SK-N-SH (cell line): ENCODE results near the gene SHISAL2B.

Experiments used
- CTCF ChIP-seq: fragments of 200-600 bp; sonication (generic); IDR thresholded peaks from 2 replicates; pipeline ENCODE4 v1.6.1; 2017; ENCODE audit warnings: antibody characterized with exemption, mild to moderate bottlenecking, moderate library complexity
- EP300 ChIP-seq, 2 experiments: IDR thresholded peaks; 2 replicates each; pipeline versions ENCODE4 v1.4.0 to v1.6.1; 2012; ENCODE audit warnings: borderline replicate concordance in 1 of 2, low read depth in 1 of 2, low read length in 1 of 2
- EZH2phosphoT487 ChIP-seq: fragments of 200-600 bp; sonication (generic); IDR thresholded peaks from 2 replicates; pipeline ENCODE4 v1.6.1; 2017; ENCODE audit warnings: low read depth, mixed run types, mild to moderate bottlenecking, antibody characterized with exemption, moderate library complexity, borderline replicate concordance
- IRF3 ChIP-seq: fragments of 150-350 bp; IDR thresholded peaks from 2 replicates; pipeline ENCODE4 v1.6.1; 2016; ENCODE audit warnings: mild to moderate bottlenecking, low read depth, low read length
- JUND ChIP-seq: IDR thresholded peaks from 2 replicates; pipeline ENCODE4 v1.4.0; 2012
- PBX3 ChIP-seq: IDR thresholded peaks from 2 replicates; pipeline ENCODE4; 2012
- POLR2AphosphoS5 ChIP-seq: IDR thresholded peaks from 2 replicates; pipeline ENCODE4 v1.6.1; 2012; ENCODE audit warnings: low read depth, low read length
- RAD21 ChIP-seq: IDR thresholded peaks from 2 replicates; pipeline ENCODE4 v1.6.1; 2012; ENCODE audit warnings: mild to moderate bottlenecking, low read length
- REST ChIP-seq: IDR thresholded peaks from 2 replicates; pipeline ENCODE4 v1.6.1; 2012; ENCODE audit warnings: mild to moderate bottlenecking, low read depth, low read length, moderate library complexity
- SIN3A ChIP-seq: IDR thresholded peaks from 2 replicates; pipeline ENCODE4 v1.6.1; 2012; ENCODE audit warnings: low read depth, mild to moderate bottlenecking, low read length, moderate library complexity, borderline replicate concordance
- YY1 ChIP-seq: IDR thresholded peaks from 2 replicates; pipeline ENCODE4 v1.4.0; 2012; ENCODE audit warnings: low read depth, mild to moderate bottlenecking

GRCh38 chr5:64653766-64654560 is 36.3 kb upstream of the SHISAL2B start:
- TF ChIP-seq CTCF, result no peak
- TF ChIP-seq REST, result no peak
- no peak for TF ChIP-seq POLR2AphosphoS5
- TF ChIP-seq IRF3, result no peak
- TF ChIP-seq YY1, result no peak
- TF ChIP-seq RAD21, result no peak
- TF ChIP-seq JUND, result no peak
- TF ChIP-seq EZH2phosphoT487, result no peak
- TF ChIP-seq SIN3A, result no peak
- TF ChIP-seq PBX3, result no peak
- no peak for TF ChIP-seq EP300 (IDR thresholded peaks at IDR 0.05; ENCODE audit: borderline replicate concordance in 1 of 2, low read depth in 1 of 2, low read length in 1 of 2)
